Mesothelial cell of epicardium (in vitro differentiated cells): Measurements from ENCODE around the gene PFKP. TPM values are rescaled to one million over a fixed set of nuclear protein-coding genes. Genes with fewer than 3 reads are reported as not detected.

Experiments
- DNase-seq, 2 experiments: peaks; one replicate each; pipeline ENCODE4 v3.0.0; 2021; ENCODE audit warnings: low spot score in 2 of 2; ENCODE audit not compliant: unreplicated experiment in 2 of 2
- H3K27ac Mint-ChIP-seq: 2 replicates; pipeline ENCODE4 v1.8.0; 2021; ENCODE audit warnings: mixed read lengths
- H3K27me3 Mint-ChIP-seq: 2 replicates; pipeline ENCODE4 v1.8.0; 2021; ENCODE audit warnings: low read depth, mixed read lengths
- H3K36me3 Mint-ChIP-seq: 2 replicates; pipeline ENCODE4 v1.8.0; 2021; ENCODE audit warnings: mixed read lengths
- H3K4me1 Mint-ChIP-seq: 2 replicates; pipeline ENCODE4 v1.8.0; 2021; ENCODE audit warnings: mixed read lengths
- H3K4me3 Mint-ChIP-seq: 2 replicates; pipeline ENCODE4 v1.8.0; 2021; ENCODE audit warnings: mild to moderate bottlenecking, moderate library complexity, mixed read lengths
- H3K9me3 Mint-ChIP-seq: 2 replicates; pipeline ENCODE4 v1.8.0; 2021; ENCODE audit warnings: mixed read lengths
- total RNA-seq: library from RNA; stranded (reverse); gene quantifications from 3 replicates; pipeline ENCODE4 v1.2.1, GENCODE V29; 2021
- TF ChIP-seq, protein P1 (sequence below): fragments of 200-600 bp; sonication (generic); IDR thresholded peaks from one replicate; pipeline ENCODE4 v1.5.0; 2021; ENCODE audit warnings: antibody characterized with exemption; ENCODE audit not compliant: unreplicated experiment

Gene PFKP
- total RNA-seq, 1 donor from 2014 or later: 35.3 TPM

DNA sequence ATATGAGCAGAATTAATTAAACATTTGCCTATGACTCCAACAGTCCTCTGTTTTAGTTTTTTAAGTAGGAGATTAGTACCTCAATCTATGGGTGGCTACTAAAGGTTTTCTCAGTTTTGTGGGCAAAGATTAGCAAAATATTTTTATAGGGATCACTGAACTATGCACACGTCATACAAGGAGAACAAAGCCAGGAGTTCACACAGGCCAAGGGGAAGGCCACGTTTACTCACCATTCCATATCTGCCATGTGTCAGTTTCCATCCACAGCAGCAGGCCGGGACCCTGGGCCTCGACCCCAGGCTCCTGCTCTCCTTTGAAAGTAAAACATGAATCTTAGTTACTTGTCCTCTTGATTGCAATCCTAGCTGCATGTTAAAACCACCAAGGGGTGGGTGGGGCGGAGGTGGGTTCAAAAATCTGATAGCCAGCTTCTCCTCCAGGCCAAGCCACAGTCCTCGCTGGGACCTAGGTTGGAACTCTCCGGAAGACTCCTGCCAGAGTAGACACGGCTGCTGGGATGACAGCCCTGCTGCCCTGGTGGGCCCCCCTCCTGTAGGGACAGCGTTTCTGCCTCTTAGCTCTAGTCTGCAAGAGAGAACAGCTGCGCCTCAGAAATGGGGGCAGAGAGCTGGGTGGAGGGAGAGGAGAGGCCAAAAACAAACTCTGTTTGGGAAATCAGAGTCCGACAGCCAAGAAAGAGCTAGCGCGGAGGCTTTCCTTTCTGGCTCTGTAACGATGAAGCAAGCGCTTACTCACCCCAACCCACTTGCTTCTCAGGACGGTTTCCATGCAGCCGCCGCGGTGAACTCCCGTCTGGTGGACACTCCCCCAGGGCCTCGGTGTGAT lies 69.6 kb downstream of the PFKP start:
- peaks cover 68% of the 10 kb centered on the region for H3K36me3 Mint-ChIP-seq

DNA sequence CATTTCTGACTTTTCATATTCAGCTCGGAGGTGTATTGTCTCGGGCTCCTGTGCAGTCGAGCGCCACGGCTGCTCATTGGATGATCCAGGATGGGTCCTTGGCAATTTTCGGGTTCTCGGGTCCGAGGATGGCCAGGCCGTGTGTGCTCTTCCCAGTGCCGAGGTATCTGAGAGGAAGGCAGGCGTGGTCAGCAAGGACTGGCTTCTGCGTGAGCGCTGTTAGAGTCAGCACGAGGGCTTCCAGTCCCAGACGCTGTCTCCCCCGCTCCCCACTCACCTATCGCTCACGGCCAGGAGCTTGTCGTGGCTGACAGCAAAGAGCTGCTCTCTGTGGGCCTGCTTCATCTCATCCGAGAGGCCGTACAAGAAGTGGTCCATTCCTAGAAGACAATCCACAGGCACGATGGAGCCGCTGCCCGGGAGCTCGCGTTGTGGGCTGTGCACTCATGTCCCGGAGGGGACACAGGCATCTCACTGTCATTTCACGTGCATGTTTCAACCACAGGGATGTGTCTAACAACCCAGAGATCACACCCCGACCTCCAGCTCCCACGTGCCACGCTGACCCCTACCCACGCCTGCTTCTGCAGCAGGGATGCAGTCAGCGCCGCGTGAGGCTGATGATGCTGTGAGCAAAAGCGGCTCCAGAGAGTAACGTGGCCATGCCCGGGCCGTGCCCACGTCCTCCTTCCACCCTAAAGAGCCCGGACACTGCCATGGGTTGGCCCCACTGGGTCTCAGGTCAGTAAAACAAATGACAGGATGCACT lies 70.8 kb downstream of the PFKP start:
- Mint-ChIP-seq H3K27ac (no peak overlapping the region), H3K27me3 (no peaks in the 10 kb centered on the region), H3K4me1 (peaks cover 13% of the 10 kb centered on the region), H3K4me3 (no peak overlapping the region), H3K9me3 (peaks cover 3% of the 10 kb centered on the region), H3K36me3 (peaks cover 64% of the 10 kb centered on the region)
- TF ChIP-seq, protein P1, sequence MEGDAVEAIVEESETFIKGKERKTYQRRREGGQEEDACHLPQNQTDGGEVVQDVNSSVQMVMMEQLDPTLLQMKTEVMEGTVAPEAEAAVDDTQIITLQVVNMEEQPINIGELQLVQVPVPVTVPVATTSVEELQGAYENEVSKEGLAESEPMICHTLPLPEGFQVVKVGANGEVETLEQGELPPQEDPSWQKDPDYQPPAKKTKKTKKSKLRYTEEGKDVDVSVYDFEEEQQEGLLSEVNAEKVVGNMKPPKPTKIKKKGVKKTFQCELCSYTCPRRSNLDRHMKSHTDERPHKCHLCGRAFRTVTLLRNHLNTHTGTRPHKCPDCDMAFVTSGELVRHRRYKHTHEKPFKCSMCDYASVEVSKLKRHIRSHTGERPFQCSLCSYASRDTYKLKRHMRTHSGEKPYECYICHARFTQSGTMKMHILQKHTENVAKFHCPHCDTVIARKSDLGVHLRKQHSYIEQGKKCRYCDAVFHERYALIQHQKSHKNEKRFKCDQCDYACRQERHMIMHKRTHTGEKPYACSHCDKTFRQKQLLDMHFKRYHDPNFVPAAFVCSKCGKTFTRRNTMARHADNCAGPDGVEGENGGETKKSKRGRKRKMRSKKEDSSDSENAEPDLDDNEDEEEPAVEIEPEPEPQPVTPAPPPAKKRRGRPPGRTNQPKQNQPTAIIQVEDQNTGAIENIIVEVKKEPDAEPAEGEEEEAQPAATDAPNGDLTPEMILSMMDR: no peak
- DNase-seq: no peak

More for the DNA sequence above, 69.6 kb downstream of the PFKP start:
- H3K4me1 Mint-ChIP-seq: peaks cover 9% of the 10 kb centered on the region
- no peak for DNase-seq
- peaks cover 3% of the 10 kb centered on the region for H3K9me3 Mint-ChIP-seq
- no peak overlapping the region for H3K4me3 Mint-ChIP-seq
- H3K27ac Mint-ChIP-seq: no peak overlapping the region
- no peaks in the 10 kb centered on the region for H3K27me3 Mint-ChIP-seq
- TF ChIP-seq, protein P1: no peak

DNA sequence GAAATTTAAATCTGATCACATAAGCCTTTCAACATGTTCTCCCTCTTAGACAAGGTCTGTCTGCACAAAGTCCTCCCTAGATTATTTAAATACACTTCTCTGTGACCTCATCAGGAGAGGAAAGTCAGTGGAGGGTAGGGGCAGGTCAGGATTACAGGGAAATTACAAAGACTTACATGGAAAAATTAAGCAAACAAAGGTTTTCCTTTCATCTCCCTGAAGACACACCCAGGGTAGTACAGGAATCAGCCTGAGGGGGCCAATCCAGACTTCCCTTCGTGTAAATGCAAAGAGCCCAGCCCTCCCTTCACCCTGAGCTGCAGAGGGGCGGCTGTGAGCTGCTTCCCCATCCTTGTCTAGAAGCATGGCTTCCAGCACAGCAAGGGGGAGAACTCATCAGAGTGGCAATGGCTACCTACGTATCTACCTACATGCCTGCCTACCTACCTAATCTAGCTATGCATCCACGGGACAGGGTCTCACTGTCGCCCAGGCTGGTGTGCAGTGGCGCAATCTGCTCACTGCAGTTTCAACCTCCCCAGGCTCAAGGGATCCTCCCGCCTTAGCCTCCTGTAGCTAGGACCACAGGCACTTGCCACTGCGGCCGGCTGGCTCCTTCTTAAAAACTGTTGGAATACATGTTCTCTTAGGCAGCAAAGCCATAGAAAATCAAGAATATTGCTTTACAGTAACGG lies 72.0 kb downstream of the PFKP start:
- Mint-ChIP-seq H3K27me3 (no peaks in the 10 kb centered on the region), H3K4me3 (no peak overlapping the region), H3K9me3 (peaks cover 3% of the 10 kb centered on the region), H3K36me3 (peaks cover 65% of the 10 kb centered on the region), H3K4me1 (peaks cover 13% of the 10 kb centered on the region), H3K27ac (no peak overlapping the region)
- no peak for DNase-seq
- TF ChIP-seq, protein P1: no peak

DNA sequence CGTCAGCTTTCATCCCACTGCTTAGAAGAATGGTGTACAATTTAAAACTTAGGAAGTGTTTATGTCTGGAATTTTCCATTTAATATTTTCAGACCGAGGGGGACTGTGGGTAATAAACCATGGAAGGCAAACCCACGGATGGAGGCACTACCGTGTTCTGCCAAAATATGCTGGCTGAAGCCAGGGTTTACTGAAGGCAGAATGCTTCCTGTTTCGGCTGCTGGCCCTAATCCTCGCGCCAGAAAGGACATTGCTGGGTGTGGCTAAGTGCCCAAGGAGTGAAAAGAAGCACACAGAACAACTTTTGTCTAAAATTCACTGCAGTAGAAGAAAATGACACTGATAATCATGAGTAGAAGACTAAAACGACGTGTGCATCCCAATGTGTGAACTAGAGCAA lies 72.9 kb downstream of the PFKP start:
- H3K36me3 Mint-ChIP-seq: peaks cover 61% of the 10 kb centered on the region
- H3K4me3 Mint-ChIP-seq: no peak overlapping the region
- peaks cover 13% of the 10 kb centered on the region for H3K4me1 Mint-ChIP-seq
- TF ChIP-seq, protein P1: no peak
- H3K27ac Mint-ChIP-seq: no peak overlapping the region
- H3K9me3 Mint-ChIP-seq: no peaks in the 10 kb centered on the region
- H3K27me3 Mint-ChIP-seq: no peaks in the 10 kb centered on the region
- no peak for DNase-seq

DNA sequence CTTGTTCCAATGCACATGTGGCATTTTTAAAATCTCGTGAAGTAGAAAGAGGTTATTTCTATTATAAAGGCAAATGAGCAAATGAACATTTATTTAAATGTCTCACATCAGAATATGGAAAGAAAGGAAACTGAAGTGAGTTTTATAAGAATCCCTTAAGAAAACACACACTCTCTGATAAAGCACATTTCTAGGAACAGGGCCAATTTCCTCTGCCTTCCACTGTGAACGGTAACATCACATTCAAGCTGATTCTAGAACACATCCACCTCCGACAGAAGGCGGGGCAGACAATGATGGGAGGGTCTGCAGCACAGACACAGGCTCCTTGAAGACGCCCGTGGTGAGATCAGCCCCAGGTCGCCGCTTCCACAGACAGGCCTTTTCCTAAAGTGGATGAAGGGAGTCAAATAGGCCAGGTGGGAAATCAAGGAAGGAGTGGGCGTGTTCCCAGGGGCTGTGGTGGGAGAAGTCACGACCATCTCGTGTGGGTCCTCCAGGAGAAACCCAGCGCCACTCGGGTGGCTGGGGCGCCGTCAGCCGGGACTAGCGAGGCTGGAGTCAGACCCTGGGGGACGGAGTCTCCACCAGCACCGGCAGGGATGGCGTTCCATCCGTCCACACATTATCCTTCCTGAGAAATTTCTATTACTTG lies 74.1 kb downstream of the PFKP start:
- peaks cover 63% of the 10 kb centered on the region for H3K36me3 Mint-ChIP-seq
- peak overlapping the region; percentile 80 for H3K27ac Mint-ChIP-seq

More for the DNA sequence above, 74.1 kb downstream of the PFKP start:
- Mint-ChIP-seq H3K4me1 (peaks cover 13% of the 10 kb centered on the region), H3K27me3 (no peaks in the 10 kb centered on the region), H3K4me3 (no peak overlapping the region), H3K9me3 (no peaks in the 10 kb centered on the region)
- no peak for DNase-seq
- TF ChIP-seq, protein P1: no peak
